Activated naive CD8-positive, alpha-beta T cell (primary cell): ENCODE measurements around the gene ZP1.
"Not testable (repeated sequence)": the region's sequence is repeated elsewhere in the genome, so short reads cannot be mapped to it uniquely, and the experiment has no call there.

ENCODE experiments used
- H3K27ac Mint-ChIP-seq: one replicate; pipeline ENCODE4 v1.8.0; 2021; ENCODE audit warnings: mixed read lengths
- H3K27me3 Mint-ChIP-seq: one replicate; pipeline ENCODE4 v1.8.0; 2021; ENCODE audit warnings: mixed read lengths
- H3K36me3 Mint-ChIP-seq: one replicate; pipeline ENCODE4 v1.8.0; 2021; ENCODE audit warnings: mixed read lengths
- H3K4me1 Mint-ChIP-seq: one replicate; pipeline ENCODE4 v1.8.0; 2021; ENCODE audit warnings: low read depth, mixed read lengths
- H3K4me3 Mint-ChIP-seq: one replicate; pipeline ENCODE4 v1.8.0; 2021; ENCODE audit warnings: mild to moderate bottlenecking, mixed read lengths
- H3K9me3 Mint-ChIP-seq: one replicate; pipeline ENCODE4 v1.8.0; 2021; ENCODE audit warnings: low read depth, mixed read lengths

The ZP1 gene

GRCh38 chr11:60900673-60901404 lies 33.5 kb downstream of the ZP1 start:
- Mint-ChIP-seq H3K4me1 (peaks cover 29% of the 10 kb centered on the region), H3K4me3 (no peak overlapping the region), H3K9me3 (no peaks in the 10 kb centered on the region), H3K27me3 (no peaks in the 10 kb centered on the region), H3K36me3 (peaks cover 14% of the 10 kb centered on the region), H3K27ac (no peak overlapping the region)

DNA sequence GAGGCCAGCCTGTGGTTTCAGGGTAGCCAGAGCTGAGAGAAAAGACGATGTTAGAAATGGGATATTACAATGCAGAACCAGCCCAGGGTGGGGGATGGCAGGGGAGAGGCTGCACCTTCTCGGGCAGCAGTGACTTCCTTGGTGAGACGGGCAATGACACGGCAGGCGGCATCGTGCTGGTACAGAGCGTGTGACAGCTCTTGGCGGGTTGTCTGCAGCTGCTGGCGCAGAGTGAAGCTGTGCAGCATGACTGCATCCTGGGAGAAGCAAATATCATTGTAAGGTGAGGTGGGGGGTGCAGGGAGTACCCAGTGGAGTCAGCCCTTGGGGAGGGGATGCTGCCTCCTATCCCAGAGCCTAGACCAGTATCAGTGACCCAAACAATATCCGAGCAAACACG lies 35.3 kb downstream of the ZP1 start:
- Mint-ChIP-seq H3K36me3 (peaks cover 14% of the 10 kb centered on the region), H3K4me1 (peaks cover 37% of the 10 kb centered on the region), H3K4me3 (peak overlapping the region; percentile 35), H3K9me3 (no peaks in the 10 kb centered on the region), H3K27me3 (no peaks in the 10 kb centered on the region), H3K27ac (peak overlapping the region; percentile 77)

DNA sequence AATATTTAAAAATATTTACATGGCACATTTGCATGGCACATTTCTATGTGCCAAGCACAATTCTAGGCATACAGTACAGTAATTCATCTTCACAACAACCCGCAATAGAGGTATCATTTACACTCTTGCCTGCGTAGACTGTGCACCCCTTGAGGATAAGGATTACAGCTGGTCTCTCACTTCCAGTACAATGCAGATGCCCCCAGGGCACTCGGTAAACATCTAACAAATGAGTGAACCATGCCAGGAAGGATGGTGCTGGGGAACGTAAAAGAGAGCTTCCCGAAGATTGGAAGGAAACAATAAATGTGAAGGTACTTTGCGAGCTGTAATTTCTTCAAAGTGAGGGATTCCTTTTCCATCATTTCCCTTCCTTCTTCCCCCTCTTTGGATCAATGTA lies 37.7 kb downstream of the ZP1 start:
- Mint-ChIP-seq H3K36me3 (peaks cover 13% of the 10 kb centered on the region), H3K27ac (peak overlapping the region; percentile 94), H3K4me3 (peak overlapping the region; percentile 91), H3K27me3 (no peaks in the 10 kb centered on the region), H3K9me3 (no peaks in the 10 kb centered on the region), H3K4me1 (peaks cover 36% of the 10 kb centered on the region)

DNA sequence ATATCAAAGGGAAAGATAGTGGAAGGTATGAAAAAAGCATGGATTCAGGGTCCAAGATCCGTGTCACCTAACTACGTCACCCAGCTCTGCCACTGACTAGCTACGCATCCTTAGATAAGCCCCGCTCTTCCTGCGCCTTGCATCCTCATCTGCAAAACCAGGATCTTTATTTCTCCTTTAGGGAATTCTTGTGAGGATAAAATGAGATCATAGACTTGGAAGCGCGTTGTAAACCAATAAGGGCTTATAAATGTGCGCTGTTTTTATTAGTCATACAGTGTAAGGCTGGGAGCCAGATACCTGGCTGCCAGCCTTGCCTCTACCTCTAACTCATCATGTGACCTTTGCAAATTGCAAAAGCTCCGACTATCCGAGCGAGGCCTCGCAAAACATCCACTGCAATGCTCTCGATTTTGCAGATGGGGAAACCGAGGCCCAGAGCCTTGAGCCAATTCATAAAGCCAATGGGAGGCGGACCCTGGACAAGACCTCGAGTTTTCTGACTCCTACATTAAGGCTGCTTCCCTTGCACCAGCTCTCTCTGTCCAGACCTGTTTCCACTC lies 38.3 kb downstream of the ZP1 start:
- peaks cover 41% of the 10 kb centered on the region for H3K4me1 Mint-ChIP-seq
- peaks cover 13% of the 10 kb centered on the region for H3K36me3 Mint-ChIP-seq
- H3K4me3 Mint-ChIP-seq = peak overlapping the region; percentile 91
- no peaks in the 10 kb centered on the region for H3K27me3 Mint-ChIP-seq
- H3K9me3 Mint-ChIP-seq = no peaks in the 10 kb centered on the region
- H3K27ac Mint-ChIP-seq = peak overlapping the region; percentile 94

GRCh38 chr11:60906132-60906972 lies 39.0 kb downstream of the ZP1 start, which contains the start of gene PRPF19:
PRPF19 (minus strand) TSS chr11:60906585; CDS start chr11:60906382, 203 bp downstream.
- no peaks in the 10 kb centered on the region for H3K27me3 Mint-ChIP-seq
- H3K9me3 Mint-ChIP-seq = no peaks in the 10 kb centered on the region
- peak within 1 kb of the TSS; percentile 98 for H3K27ac Mint-ChIP-seq
- peak within 1 kb of the TSS; percentile 91 for H3K4me3 Mint-ChIP-seq
- peaks cover 49% of the 10 kb centered on the region for H3K4me1 Mint-ChIP-seq
- peaks cover 13% of the 10 kb centered on the region for H3K36me3 Mint-ChIP-seq

DNA sequence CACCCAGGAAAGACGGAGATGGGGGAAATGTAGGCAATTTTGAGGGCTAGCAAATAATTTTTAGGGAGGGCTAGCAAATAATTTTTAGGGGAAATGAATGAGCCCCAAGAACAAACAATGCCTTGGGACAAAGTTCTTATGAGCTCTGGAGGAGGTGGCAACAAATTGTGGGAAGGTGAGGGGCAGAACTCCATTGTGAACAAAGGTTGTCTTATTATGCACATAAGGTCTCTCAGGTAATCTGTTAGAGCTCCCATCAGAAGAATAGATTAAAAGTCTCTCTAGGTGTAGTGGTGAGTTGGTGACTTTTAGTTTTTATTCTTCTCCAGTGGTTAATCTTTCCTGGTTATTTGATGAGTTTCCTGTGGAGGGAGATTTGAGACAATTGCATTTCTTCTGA lies 41.5 kb downstream of the ZP1 start:
- Mint-ChIP-seq H3K9me3 (no peaks in the 10 kb centered on the region), H3K4me1 (peaks cover 64% of the 10 kb centered on the region), H3K27me3 (no peaks in the 10 kb centered on the region), H3K36me3 (peaks cover 10% of the 10 kb centered on the region), H3K27ac (peak overlapping the region; percentile 16), H3K4me3 (no peak overlapping the region)

- H3K27ac Mint-ChIP-seq = peak overlapping the region; percentile 46
- H3K4me3 Mint-ChIP-seq, H3K9me3 Mint-ChIP-seq, H3K27me3 Mint-ChIP-seq, H3K36me3 Mint-ChIP-seq: not testable (repeated sequence)
- peaks cover 55% of the 10 kb centered on the region for H3K4me1 Mint-ChIP-seq
Measured at GRCh38 chr11:60909680-60910280, 42.4 kb downstream of the ZP1 start.

DNA sequence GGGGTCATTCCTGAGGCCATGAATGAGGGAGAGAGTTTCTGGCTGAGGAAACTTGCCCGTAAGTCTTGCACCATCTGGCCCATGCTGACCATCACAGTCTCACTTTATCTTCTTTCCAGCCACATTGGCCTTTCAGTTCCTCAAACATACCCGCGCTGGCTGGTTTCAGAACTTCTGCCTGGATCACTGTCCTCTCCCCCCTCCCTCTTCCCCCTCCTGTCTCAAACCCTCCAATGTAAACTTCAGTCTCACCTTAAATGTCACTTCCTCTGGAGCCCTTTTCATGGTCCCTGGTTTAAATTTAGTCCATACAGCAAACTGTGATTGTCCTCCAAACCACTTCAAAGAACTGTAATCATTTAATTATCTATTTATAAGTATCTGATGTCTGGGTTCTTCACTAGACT lies 42.9 kb downstream of the ZP1 start:
- Mint-ChIP-seq H3K9me3 (no peaks in the 10 kb centered on the region), H3K36me3 (peaks cover 5% of the 10 kb centered on the region), H3K27me3 (no peaks in the 10 kb centered on the region), H3K4me3 (no peak overlapping the region), H3K4me1 (peaks cover 56% of the 10 kb centered on the region), H3K27ac (no peak overlapping the region)

GRCh38 chr11:60910711-60911380 lies 43.5 kb downstream of the ZP1 start:
- H3K4me1 Mint-ChIP-seq = peaks cover 59% of the 10 kb centered on the region
- no peak overlapping the region for H3K4me3 Mint-ChIP-seq
- peaks cover 4% of the 10 kb centered on the region for H3K36me3 Mint-ChIP-seq
- no peaks in the 10 kb centered on the region for H3K9me3 Mint-ChIP-seq
- H3K27me3 Mint-ChIP-seq = no peaks in the 10 kb centered on the region
- H3K27ac Mint-ChIP-seq = no peak overlapping the region

GRCh38 chr11:60912223-60912850 lies 45.0 kb downstream of the ZP1 start:
- H3K27me3 Mint-ChIP-seq = no peaks in the 10 kb centered on the region
- H3K27ac Mint-ChIP-seq = peak overlapping the region; percentile 99
- peaks cover 6% of the 10 kb centered on the region for H3K36me3 Mint-ChIP-seq
- H3K9me3 Mint-ChIP-seq = no peaks in the 10 kb centered on the region
- peak overlapping the region; percentile 62 for H3K4me3 Mint-ChIP-seq
- H3K4me1 Mint-ChIP-seq = peaks cover 64% of the 10 kb centered on the region

DNA sequence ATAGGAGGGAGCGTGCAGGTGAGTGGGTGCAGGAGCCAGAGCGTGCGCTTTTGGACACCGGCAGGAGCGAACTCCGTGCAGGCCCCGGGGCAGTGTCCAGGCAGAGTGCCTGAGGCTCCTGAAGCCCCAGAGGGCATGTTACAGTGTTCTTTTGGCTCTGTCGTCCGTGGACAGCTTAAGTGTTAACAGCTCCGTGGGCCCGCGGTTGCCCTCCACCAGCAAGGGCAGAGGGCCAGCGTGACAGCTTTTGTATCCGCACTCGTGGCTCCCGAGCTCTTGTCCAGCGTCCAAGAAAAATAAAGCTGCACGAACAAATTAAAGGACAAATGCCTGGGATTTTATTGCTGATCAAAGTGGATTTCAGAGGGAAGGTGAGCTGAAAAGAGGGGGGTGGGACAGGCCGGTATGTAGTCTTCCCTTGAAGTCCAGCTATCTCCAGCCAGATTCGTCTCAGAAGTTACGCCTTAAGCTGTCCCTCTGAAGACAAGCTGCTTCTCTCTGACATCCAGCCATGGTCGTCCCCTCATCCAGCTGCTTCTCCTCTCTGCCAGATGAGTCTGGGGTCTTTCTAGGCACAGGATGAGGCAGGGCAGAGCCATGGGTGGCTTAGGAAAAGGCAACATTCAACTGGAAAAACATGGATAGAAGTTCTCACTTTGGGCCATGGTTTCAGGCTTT lies 45.6 kb downstream of the ZP1 start:
- Mint-ChIP-seq H3K9me3 (no peaks in the 10 kb centered on the region), H3K4me1 (peaks cover 63% of the 10 kb centered on the region), H3K4me3 (peak overlapping the region; percentile 99), H3K36me3 (peaks cover 6% of the 10 kb centered on the region), H3K27ac (peak overlapping the region; percentile 99), H3K27me3 (no peaks in the 10 kb centered on the region)

DNA sequence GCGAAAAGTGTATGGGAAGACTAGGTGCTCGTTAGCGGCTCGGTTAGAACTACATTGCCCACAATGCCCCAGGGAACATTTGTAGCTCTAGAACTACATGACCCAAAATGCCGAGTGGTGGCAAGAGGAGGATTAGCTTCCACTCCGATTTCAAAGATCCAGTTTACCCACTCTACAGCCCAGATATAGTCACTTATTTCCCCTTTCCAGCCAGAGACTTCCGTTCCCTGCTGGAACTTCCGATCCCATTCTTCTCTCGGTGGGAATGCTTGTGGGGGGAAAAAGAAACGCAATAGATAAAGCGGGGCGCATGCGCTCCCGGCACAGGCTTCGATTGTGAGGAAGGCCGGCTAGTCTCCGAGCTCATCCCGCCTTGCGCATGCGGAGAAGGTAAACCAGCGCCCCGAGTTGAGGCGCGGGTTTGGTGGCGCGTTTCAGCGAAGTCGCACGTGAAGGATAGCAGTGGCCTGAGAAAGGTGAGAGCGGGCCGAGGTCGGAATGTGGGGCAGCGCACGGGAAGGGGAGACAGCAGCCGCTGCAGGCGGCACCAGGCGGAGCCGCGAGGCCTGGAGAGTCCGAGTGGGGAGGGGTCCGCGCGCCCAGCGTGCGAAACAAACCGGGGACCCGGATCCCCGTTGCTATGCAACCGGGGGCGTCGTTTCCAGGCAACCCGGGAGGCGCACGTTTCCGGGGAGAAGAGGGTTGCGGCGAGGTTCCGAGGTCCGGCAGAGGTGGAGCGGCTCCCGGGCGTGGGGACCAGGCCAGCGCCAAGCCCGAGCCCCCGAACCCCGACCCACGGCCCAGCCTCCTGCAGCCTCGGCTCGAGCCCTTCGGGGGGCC lies 46.7 kb downstream of the ZP1 start, which contains the start of gene TMEM109:
TSS of gene TMEM109 (plus strand) at position 366 of the 840 bp plus-strand sequence. CDS start 5,536 bp downstream, outside the sequence.
- H3K36me3 Mint-ChIP-seq = peaks cover 6% of the 10 kb centered on the region
- peak within 1 kb of the TSS; percentile 99 for H3K27ac Mint-ChIP-seq
- no peaks in the 10 kb centered on the region for H3K27me3 Mint-ChIP-seq
- H3K9me3 Mint-ChIP-seq = no peaks in the 10 kb centered on the region
- H3K4me3 Mint-ChIP-seq = peak within 1 kb of the TSS; percentile 99
- peaks cover 70% of the 10 kb centered on the region for H3K4me1 Mint-ChIP-seq
